GM19328 (cell line): ENCODE results near the gene PEAR1.

ENCODE experiments used
- ATAC-seq: cut with Tn5 transposase; IDR thresholded peaks from one replicate; pipeline ENCODE4 v1.9.1; 2021; ENCODE audit warnings: mild to moderate bottlenecking, moderate library complexity; ENCODE audit not compliant: unreplicated experiment

The PEAR1 gene

GRCh38 chr1:156933136-156933535, 39.6 kb downstream of the PEAR1 start:
- ATAC-seq, result no peak

- ATAC-seq, result no peak
Observed at GRCh38 chr1:156935505-156936128, 42.1 kb downstream of the PEAR1 start.

GRCh38 chr1:156936191-156936590, 42.7 kb downstream of the PEAR1 start:
- no peak for ATAC-seq

GRCh38 chr1:156936721-156937220, 43.3 kb downstream of the PEAR1 start:
- ATAC-seq, result no peak

- no peak for ATAC-seq
Observed at GRCh38 chr1:156937883-156938282, 44.4 kb downstream of the PEAR1 start.

- ATAC-seq, result no peak
Observed at GRCh38 chr1:156938813-156939212, 45.3 kb downstream of the PEAR1 start.

- no peak for ATAC-seq
Observed at GRCh38 chr1:156939786-156940334, 46.3 kb downstream of the PEAR1 start.

- no peak for ATAC-seq
Observed at GRCh38 chr1:156941675-156942074, 48.2 kb downstream of the PEAR1 start.

GRCh38 chr1:156942176-156942575, 48.7 kb downstream of the PEAR1 start:
- no peak for ATAC-seq

- ATAC-seq, result no peak
Observed at GRCh38 chr1:156942576-156942975, 49.1 kb downstream of the PEAR1 start.

GRCh38 chr1:156943756-156944155, 50.2 kb downstream of the PEAR1 start:
- ATAC-seq, result no peak

- no peak for ATAC-seq
Observed at GRCh38 chr1:156944268-156944667, 50.8 kb downstream of the PEAR1 start.

- no peak for ATAC-seq
Observed at GRCh38 chr1:156944848-156945247, 51.3 kb downstream of the PEAR1 start.

GRCh38 chr1:156945881-156946661, 52.6 kb downstream of the PEAR1 start:
- no peak for ATAC-seq

GRCh38 chr1:156947127-156947526, 53.6 kb downstream of the PEAR1 start:
- ATAC-seq, result no peak

- ATAC-seq, result no peak
Observed at GRCh38 chr1:156947818-156948525, 54.5 kb downstream of the PEAR1 start.

GRCh38 chr1:156948708-156949107, 55.2 kb downstream of the PEAR1 start:
- ATAC-seq, result no peak

- ATAC-seq, result no peak
Observed at GRCh38 chr1:156949127-156949526, 55.6 kb downstream of the PEAR1 start.

- ATAC-seq, result no peak
Observed at GRCh38 chr1:156951371-156951770, 57.9 kb downstream of the PEAR1 start.

- ATAC-seq, result no peak
Observed at GRCh38 chr1:156953571-156953970, 60.1 kb downstream of the PEAR1 start.

- ATAC-seq, result no peak
Observed at GRCh38 chr1:156956333-156956732, 62.8 kb downstream of the PEAR1 start.
